GM21723 (cell line): ENCODE measurements around the gene TPRA1.
A peak's percentile ranks its signal among the peaks of the same experiment; 100 is the strongest.

Experiments
- ATAC-seq: cut with Tn5 transposase; IDR thresholded peaks from one replicate; pipeline ENCODE4 v1.9.1; 2021; ENCODE audit warnings: mild to moderate bottlenecking, moderate library complexity; ENCODE audit not compliant: unreplicated experiment

TPRA1 gene

DNA sequence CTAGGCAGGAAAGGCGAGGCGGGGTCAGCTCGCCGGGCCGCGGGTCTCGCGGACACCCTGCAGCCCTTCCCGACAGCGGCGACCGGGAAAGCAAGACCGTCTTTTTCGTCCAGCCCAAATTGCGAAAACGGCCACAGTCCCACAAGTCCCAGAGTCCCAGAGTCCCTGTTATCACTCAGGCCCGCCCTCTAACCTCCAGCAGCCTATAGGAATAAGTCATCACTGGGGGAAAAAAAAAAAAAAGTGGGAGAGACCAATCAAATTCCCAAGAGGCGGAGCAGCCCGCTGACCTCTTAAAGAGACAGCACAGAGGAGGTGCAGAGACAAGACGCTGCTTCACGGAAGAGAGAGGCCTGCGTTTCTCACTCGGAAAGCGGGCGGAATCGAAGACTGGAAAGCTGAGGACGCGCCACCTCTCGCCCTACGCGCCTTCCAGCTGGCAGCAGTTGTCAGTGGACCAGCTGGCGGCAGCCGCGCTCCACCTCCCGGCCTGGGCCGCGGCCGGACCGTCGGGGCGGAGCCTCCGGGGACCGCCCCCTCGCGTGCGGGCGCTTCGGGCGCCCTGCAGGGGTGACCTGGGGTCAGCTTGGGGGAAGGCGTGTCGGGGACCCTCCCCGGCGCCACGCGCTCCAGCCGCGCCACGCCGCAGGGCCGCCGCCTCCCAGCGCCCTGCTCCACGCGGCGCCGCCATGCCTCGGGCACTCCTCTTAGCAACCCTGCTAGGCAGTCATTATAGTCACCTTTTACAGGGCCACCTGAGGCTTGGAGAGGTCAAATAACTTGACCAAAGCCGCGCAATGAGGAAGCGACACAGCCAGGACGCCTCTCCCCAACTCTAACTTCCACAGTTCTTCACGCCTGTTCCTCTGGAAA is at the start of gene TPRA1:
Gene TPRA1 (minus strand): TSS at position 141 of the 873 bp plus-strand sequence. CDS start 10,587 bp downstream, outside the sequence.
- peak; percentile 77 for ATAC-seq

- ATAC-seq: no peak
These were observed 49.5 kb upstream of the TPRA1 start for GRCh38 chr3:127640042-127640355.

DNA sequence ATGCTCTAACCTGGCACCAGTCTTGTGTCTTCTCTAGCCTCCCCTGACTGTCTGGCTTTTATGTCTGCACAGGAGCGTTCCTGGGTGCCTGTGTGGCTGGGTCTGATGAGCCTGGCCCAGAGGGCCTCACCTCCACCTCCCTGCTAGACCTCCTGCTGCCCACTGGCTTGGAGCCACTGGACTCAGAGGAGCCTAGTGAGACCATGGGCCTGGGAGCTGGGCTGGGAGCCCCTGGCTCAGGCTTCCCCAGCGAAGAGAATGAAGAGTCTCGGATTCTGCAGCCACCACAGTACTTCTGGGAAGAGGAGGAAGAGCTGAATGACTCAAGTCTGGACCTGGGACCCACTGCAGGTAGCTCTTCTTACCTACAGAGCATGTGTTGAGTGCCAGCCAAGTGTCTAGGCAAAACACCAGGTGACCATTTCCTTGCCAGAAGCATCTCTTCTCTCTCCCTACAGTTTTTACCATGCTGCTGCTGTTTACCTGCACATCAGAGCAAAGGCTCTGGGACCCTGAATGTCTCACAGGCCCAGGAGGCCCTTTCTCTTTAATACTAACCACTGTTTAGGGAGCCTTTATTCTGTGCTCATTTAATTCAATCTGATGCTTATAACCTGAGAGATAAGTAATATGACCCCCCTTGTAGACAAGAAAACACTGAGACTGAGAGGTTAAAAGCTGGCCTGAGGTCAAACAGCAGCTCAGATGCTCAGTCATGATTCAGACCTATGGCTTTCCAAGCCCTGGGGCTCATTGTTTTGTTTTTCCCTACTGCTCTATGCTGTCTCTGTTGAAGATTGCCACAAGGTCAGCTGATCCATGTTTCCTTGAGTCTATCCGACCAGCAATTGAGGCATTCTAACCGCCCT is 48.9 kb upstream of the TPRA1 start:
- ATAC-seq: no peak

- no peak for ATAC-seq
These were observed 47.4 kb upstream of the TPRA1 start for GRCh38 chr3:127637971-127638370.

DNA sequence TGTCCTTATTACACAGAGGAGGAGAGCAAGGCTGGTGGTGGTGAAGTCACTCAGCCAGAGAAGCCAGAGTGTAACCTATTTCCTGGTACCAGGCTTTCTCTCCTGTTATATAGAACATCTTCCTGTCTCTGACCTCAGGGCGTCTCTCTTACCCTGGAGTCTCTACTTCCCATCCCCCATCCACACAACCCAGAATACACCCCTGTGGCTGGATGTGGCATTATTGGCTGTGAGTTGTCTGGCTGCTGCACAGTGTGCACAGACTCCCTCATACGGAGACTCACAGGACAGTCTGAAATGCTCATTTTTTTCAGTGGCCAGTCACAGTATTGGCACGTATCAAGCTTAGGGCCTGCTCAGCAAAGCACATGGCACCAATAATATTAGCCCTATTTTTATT is 47.0 kb upstream of the TPRA1 start:
- ATAC-seq: no peak

DNA sequence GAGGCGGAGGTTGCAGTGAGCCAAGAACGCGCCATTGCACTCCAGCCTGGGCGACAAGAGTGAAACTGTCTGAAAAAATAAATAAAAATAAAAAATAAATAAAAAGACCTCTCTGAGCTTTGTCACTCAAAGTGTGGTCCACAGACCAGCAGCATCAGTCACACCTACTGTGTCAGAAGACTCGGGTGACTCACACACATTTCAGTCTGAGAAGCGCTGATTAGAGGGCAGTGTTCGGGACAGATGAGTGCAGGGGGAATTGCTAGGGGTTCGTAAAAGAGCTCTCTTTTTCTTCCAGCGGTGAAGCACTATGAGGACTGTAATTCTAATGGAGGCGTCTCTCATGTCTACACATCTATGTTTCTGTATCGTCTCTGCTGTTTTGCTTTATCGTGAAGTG is 44.1 kb upstream of the TPRA1 start:
- no peak for ATAC-seq

DNA sequence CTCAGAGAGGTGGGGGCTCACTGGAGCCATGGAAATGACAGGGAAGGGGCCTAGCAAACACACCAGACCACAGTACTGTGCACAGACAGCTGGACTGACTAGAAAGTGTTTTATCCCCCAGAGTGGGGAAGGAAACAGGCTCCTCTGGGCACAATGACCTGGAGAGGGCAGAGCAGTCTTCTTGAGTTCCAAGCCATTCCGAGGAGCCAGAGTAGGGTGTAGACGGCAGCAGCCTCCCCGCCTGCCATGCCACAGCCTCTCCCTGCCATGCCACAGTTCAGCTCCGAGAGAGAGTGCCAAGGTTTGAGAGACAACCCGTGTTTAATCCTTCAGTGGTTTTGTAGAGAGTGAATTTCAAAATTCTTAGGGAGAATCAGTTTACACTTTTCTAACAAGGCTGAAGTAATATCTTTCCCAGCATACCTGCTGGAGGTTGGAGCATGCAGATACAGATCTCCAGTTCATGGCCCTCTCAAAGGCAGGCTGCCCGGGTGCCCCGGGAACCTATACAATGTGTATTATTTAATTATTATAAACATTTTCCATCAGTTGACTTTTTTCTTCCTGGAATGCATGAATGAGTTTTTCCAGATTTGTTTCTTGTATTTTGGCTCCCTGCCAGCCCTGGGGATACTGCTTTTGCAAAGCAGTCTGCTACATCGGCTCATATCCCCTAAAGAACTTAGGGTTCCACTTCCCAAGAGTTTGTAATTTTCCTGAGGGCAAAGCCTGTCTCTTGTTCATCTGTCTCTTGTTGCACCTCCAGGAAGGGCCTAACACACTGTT is 41.7 kb upstream of the TPRA1 start:
- no peak for ATAC-seq

DNA sequence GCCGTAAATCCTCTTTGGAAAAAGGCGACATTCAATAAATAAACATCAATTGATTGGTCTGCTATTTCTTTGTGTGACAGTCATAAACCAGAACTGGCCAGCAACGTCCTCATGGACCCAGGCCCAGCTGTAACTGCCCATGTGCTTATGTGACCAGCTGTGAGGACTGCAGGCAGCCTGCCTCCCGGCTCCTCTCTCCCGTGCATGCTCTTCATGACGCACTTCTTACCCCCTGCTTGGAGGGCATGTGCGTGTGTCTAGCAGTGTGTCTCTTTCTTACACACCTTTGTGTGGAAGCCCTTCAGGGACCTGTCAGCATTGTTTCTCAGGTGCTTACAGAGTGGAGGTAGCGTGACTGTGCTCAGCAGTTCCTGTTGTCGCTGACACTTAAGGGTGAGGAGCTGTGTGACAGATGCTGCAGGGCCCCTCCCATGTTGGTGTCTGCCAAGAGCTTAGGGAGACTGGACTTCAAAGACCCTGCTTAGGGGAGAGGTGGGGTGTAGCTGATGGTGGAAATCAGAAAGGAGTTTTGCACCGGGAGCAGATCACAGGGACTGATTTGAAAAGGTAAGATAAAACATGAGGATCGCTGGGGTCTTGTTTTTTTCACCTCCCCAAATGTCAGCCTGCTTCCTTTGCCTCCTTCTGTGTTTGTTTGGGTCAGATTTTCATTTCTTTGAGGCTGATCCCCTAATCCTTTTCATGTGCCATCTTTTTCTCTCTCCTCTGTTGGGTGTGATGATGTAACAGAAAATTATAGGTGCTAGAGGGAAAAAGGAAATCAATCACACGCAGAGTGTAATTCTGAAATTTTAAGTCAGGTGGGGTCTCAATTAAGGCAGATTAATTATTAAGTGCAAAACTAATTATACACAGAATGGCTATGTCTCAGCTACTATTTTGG is 40.5 kb upstream of the TPRA1 start:
- ATAC-seq: no peak

GRCh38 chr3:127629467-127630403 is 39.2 kb upstream of the TPRA1 start:
- peak; percentile 21 for ATAC-seq

DNA sequence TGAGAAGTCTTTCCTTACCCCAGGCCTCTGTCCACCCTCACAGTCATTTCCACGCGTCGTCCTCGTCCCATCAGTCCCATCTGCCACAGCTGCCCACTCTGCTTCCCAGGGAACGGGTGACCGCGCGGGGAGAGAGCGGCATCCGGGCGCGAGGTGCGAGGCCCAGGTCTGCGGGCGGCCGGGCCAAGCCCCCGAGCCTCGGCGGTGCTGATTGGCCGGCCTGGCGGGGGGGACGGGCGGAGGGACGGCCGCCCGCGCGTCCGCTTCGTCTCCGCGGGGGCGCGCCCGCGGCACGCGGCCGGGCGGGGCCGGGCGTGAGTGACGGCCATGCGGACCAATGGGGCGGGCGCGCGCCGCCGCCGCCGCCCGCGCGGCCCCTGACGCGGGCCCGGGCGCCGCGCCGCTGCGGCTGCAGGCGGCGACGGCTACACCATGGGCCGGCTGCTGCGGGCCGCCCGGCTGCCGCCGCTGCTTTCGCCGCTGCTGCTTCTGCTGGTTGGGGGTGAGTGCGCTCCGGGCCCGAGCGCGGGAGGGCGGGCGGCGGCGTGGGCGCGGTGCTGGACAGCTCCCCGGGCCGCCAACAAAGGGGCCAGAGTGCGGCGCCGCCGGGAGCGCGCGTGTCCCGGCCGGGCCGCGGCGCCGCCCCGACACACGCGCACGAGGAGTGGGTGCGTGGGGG is 38.4 kb upstream of the TPRA1 start, which contains the start of gene PODXL2:
Gene PODXL2 (plus strand): TSS at position 398 of the 679 bp plus-strand sequence. CDS start 35 bp downstream, at position 433.
- peak; percentile 54 for ATAC-seq

GRCh38 chr3:127628426-127628787 is 37.9 kb upstream of the TPRA1 start:
- no peak for ATAC-seq

DNA sequence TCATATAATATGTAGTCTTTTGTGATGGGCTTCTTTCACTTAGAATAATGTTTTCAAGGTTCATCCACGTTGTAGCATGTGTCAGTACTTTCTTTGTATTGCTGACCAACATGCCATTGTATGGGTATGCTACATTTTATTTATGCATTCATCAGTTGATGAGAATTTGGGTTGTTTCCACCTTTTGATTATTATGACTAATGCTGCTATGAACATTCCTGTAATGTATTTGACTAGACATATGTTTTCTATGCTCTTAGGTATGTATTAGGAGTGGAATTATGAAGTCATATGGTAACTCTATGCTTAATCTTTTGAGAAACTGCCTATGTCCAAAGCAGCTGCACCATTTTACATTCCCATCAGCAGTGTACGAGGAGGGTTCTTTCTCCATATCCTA is 35.3 kb upstream of the TPRA1 start:
- no peak for ATAC-seq

- ATAC-seq: no peak
These were observed 33.5 kb upstream of the TPRA1 start for GRCh38 chr3:127624063-127624462.

DNA sequence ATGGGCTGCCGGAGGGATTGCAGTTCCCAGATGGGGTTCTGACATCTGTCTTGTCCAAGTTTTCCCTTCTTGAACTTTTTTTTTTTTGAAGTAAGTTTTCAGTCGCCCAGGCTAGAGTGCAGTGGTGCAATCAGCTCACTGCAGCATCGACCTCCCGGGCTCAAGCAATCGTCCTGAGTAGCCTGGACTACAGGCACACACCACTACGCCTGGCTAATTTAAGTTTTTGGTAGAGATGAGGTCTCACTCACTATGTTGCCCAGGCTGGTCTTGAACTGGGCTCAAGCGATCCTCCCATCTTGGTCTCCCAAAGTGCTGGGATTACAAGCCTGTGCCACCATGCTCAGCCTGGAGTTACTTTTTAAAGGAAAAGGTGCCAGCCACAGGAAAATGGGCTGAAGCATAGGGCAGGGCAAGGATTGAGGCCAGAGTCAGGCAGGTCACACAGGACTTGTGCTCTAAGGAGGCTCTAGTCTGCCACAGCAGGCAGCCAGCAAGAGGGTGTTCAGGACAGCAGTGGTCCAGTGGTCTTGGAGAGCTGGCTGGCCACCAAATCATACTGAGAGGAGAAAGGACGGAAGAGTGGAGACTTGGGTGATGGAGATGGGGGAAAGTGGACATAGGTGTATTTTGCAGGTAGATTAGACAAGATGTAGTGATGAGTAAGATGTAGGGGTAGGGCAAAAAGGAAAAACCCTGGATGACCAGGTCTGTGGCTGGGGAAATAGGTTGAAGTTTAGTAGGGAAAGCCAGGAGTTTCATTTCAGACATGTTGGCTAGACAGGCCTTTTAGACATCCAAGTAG is 32.4 kb upstream of the TPRA1 start:
- no peak for ATAC-seq

DNA sequence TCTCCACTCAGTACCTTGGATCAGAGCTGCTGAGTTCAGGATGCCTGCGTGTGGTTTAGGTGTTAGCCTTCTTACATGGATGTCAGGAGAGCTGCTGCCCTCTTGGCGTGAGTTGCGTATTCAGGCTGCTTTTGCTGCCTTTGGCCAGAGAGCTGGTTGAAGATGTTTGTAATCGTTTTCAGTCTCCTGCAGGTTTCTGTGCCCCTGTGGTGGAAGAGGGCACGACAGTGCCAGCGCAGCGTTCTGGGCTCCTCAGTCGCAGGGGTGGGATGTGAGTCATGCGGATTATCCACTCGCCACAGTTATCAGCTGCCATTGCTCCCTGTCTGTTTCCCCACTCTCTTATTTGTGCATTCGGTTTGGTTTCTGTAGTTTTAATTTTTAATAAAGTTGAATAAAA is 31.5 kb upstream of the TPRA1 start:
- no peak for ATAC-seq

GRCh38 chr3:127620637-127621375 is 30.3 kb upstream of the TPRA1 start:
- no peak for ATAC-seq

DNA sequence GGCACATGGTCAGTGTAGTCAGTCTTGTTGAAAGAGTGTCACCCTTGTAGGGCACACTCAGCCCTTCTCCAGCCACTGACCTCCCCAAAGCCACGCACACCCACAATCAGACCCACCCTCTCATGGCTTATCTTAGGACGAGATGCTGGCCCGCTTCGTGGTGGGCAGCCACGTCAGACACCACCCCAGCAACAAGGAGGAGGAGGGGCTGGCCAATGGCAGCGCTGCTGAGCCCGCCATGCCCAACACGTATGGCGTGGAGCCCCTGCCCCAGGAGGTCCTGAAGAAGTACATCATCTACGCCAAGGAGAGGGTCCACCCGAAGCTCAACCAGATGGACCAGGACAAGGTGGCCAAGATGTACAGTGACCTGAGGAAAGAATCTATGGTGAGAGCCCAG is 28.4 kb upstream of the TPRA1 start:
- ATAC-seq: no peak
